HepG2 (cell line): Measurements from ENCODE around the gene ALK. TPM values are rescaled to one million over a fixed set of nuclear protein-coding genes. Genes with fewer than 3 reads are reported as not detected.

Source experiments
- ATAC-seq: fragments of 200-7000 bp; cut with Tn5 transposase; 3 replicates; pipeline ENCODE4 v1.9.1; 2020; ENCODE audit warnings: mild to moderate bottlenecking, moderate library complexity
- BruUV-seq: library from RNA; stranded (reverse); fragments of 400-500 nt; replicated peaks from 2 replicates; lab custom pipeline; 2021; lab: Mats Ljungman, UMichigan
- CTCF ChIA-PET: fragments of 300-600 bp; formaldehyde crosslinking; extraction: SDS; loops from one replicate; lab custom pipeline; 2021; ENCODE audit warnings: low total read pairs, inconsistent platforms, low intra/inter-chr PET ratio; lab: Yijun Ruan, JAX
- POLR2A ChIA-PET: fragments of 350-600 bp; sonication (Branson Sonifier 250); formaldehyde crosslinking; loops from one replicate; lab custom pipeline; 2020; ENCODE audit warnings: antibody characterized with exemption, inconsistent platforms; lab: Yijun Ruan, JAX
- DNase-seq: peaks from one replicate; pipeline ENCODE4 v3.0.0-alpha.2; 2015; ENCODE audit warnings: low spot score
- FAIRE-seq: peaks from 3 replicates; lab custom pipeline; 2011; peaks lifted over from hg19 to GRCh38; lab: Jason Lieb, UNC
- H2AFZ ChIP-seq: one replicate; pipeline ENCODE4 v1.6.1; 2011; ENCODE audit warnings: low read length, inconsistent platforms
- H3K27ac ChIP-seq: fragments of 300-600 bp; 3 replicates; pipeline ENCODE4 v1.8.0; 2011; ENCODE audit warnings: mixed run types, mild to moderate bottlenecking, mixed read lengths, low read length, inconsistent platforms; ENCODE audit not compliant: insufficient read depth; ENCODE audit errors: extremely low read length
- H3K27me3 ChIP-seq, 2 experiments: fragments of 200-600 bp in 1 of 2; 2 replicates in 1 of 2; 3 replicates in 1 of 2; pipeline versions ENCODE4 v1.6.0 to v1.8.0; 2011; ENCODE audit warnings: low read length in 2 of 2, mild to moderate bottlenecking in 2 of 2, moderate library complexity in 2 of 2, inconsistent platforms in 1 of 2; ENCODE audit not compliant: insufficient read depth in 2 of 2, control insufficient read depth in 1 of 2
- H3K36me3 ChIP-seq, 2 experiments: fragments of 200-600 bp in 1 of 2; replicated peaks in 1 of 2; 2 replicates in 1 of 2; 3 replicates in 1 of 2; pipeline versions ENCODE4 v1.5.1 to v1.8.0; 2011; ENCODE audit warnings: low read length in 2 of 2, inconsistent platforms in 1 of 2; ENCODE audit not compliant: insufficient read depth in 2 of 2, control insufficient read depth in 1 of 2
- H3K4me1 ChIP-seq: 2 replicates; pipeline ENCODE4 v1.5.1; 2012; ENCODE audit warnings: low read length, inconsistent platforms; ENCODE audit not compliant: insufficient read depth
- H3K4me2 ChIP-seq: 2 replicates; pipeline ENCODE4 v1.6.0; 2011; ENCODE audit warnings: low read depth, low read length, inconsistent platforms
- H3K4me3 ChIP-seq, 3 experiments: fragments of 200-600 bp in 1 of 3; sonication (generic), shearing (Covaris generic) in 1 of 3; replicated peaks in 1 of 3; 2 replicates each; pipeline ENCODE4 v1.5.1; 2011 to 2016; ENCODE audit warnings: low read length in 3 of 3, inconsistent platforms in 2 of 3, low read depth in 2 of 3, mild to moderate bottlenecking in 2 of 3, control low read depth in 1 of 3, mixed read lengths in 1 of 3; ENCODE audit not compliant: insufficient read depth in 1 of 3
- H3K79me2 ChIP-seq: one replicate; pipeline ENCODE4 v1.6.1; 2011; ENCODE audit warnings: low read length, inconsistent platforms; ENCODE audit not compliant: insufficient read depth
- H3K9ac ChIP-seq: 2 replicates; pipeline ENCODE4 v1.6.0; 2011; ENCODE audit warnings: mild to moderate bottlenecking, low read depth, low read length, inconsistent platforms; ENCODE audit not compliant: insufficient read depth
- H3K9me3 ChIP-seq: 2 replicates; pipeline ENCODE4 v1.5.1; 2012; ENCODE audit warnings: mild to moderate bottlenecking, low read length
- H4K20me1 ChIP-seq: 2 replicates; pipeline ENCODE4 v1.6.0; 2011; ENCODE audit warnings: inconsistent platforms, mild to moderate bottlenecking, low read length, moderate library complexity; ENCODE audit not compliant: insufficient read depth
- ARID5B ChIP-seq: IDR thresholded peaks from 2 replicates; pipeline ENCODE4 v1.4.0; 2020; ENCODE audit warnings: mild to moderate bottlenecking, missing genetic modification reagents
- BCL6 ChIP-seq: IDR thresholded peaks from 2 replicates; pipeline ENCODE4 v1.6.1; 2016; ENCODE audit warnings: missing genetic modification reagents, missing compliant biosample characterization
- ETV6 ChIP-seq: sonication (generic); formaldehyde crosslinking; conservative IDR thresholded peaks from 2 replicates; pipeline ENCODE4 v1.4.0; 2020; ENCODE audit warnings: missing genetic modification reagents
- GATAD1 ChIP-seq: IDR thresholded peaks from 2 replicates; pipeline ENCODE4 v1.6.1; 2016; ENCODE audit warnings: missing genetic modification reagents, missing compliant biosample characterization
- NFE2L2 ChIP-seq: fragments of 150-350 bp; IDR thresholded peaks from 2 replicates; pipeline ENCODE4 v1.6.1; 2014; ENCODE audit warnings: low read length
- RARA ChIP-seq: IDR thresholded peaks from 2 replicates; pipeline ENCODE4 v1.6.1; 2016; ENCODE audit warnings: missing genetic modification reagents, missing compliant biosample characterization
- RBM22 ChIP-seq: fragments of 200-400 bp; formaldehyde crosslinking; optimal IDR thresholded peaks from 2 replicates; pipeline ENCODE3; 2017; ENCODE audit warnings: mild to moderate bottlenecking, low read length, moderate library complexity
- RXRA ChIP-seq: sonication (generic); formaldehyde crosslinking; IDR thresholded peaks from 2 replicates; pipeline ENCODE4 v1.5.1; 2020; ENCODE audit warnings: missing genetic modification reagents
- SNAPC4 ChIP-seq: sonication (generic); formaldehyde crosslinking; IDR thresholded peaks from 2 replicates; pipeline ENCODE4 v1.4.0; 2020; ENCODE audit warnings: mild to moderate bottlenecking, missing genetic modification reagents
- TBX3 ChIP-seq: fragments of 450-650 bp; IDR thresholded peaks from 2 replicates; pipeline ENCODE4 v1.6.1; 2017; ENCODE audit warnings: antibody characterized with exemption, mild to moderate bottlenecking, inconsistent platforms, borderline replicate concordance
- XRCC5 ChIP-seq: fragments of 200-400 bp; formaldehyde crosslinking; optimal IDR thresholded peaks from 2 replicates; pipeline ENCODE3; 2017; ENCODE audit warnings: mild to moderate bottlenecking, low read length
- ZNF335 ChIP-seq: sonication (generic); formaldehyde crosslinking; IDR thresholded peaks from 2 replicates; pipeline ENCODE4 v1.4.0; 2020; ENCODE audit warnings: missing genetic modification reagents
- ZSCAN12 ChIP-seq: sonication (generic); formaldehyde crosslinking; IDR thresholded peaks from 2 replicates; pipeline ENCODE4 v1.9.0; 2021; ENCODE audit warnings: mild to moderate bottlenecking, missing genetic modification reagents
- WGBS: methylation state at CpG from one replicate; pipeline ENCODE4 v1.1.6; 2017; ENCODE audit warnings: low lambda C conversion rate; 5-methylcytosine and 5-hydroxymethylcytosine counted together
- in situ Hi-C: cut with HindIII; loops from 2 replicates; pipeline ENCODE4 v1.10.0; 2017; ENCODE audit warnings: low pct_unique_long_range_greater_than_20kb; ENCODE audit not compliant: extremely low pct_ligation_motif_present
- intact Hi-C: fragments of 100-400 bp; cut with micrococcal nuclease; formaldehyde crosslinking; loops from one replicate; pipeline ENCODE4 v1.10.0; 2022; ENCODE audit not compliant: unreplicated experiment
- polyA plus RNA-seq, 8 experiments: library from polyadenylated mRNA; depleted of rRNA in 3 of 8; stranded (reverse) in 7 of 8; unstranded in 1 of 8; fragments of >200 nt; fragmentation: Illumina TruSeq in 4 of 8; extraction: Trizol in 4 of 8; gene quantifications; 2 replicates each; pipeline versions ENCODE4 v1.2.1 to v1.2.3, GENCODE V29; 2011 to 2016; ENCODE audit warnings: low read depth in 4 of 8, missing spikeins in 1 of 8, mixed read lengths in 1 of 8; ENCODE audit not compliant: insufficient read depth in 1 of 8
- total RNA-seq, 5 experiments: library from RNA; depleted of rRNA; stranded (reverse); fragments of >200 nt; fragmentation: Illumina TruSeq; extraction: Trizol; gene quantifications; 2 replicates each; pipeline ENCODE4 v1.2.3, GENCODE V29; 2016; ENCODE audit warnings: low read depth in 1 of 5
- TF ChIP-seq, protein P1 (sequence below): sonication (generic); formaldehyde crosslinking; IDR thresholded peaks from 2 replicates; pipeline ENCODE4 v1.8.0; 2022; ENCODE audit warnings: low read depth, missing genetic modification reagents
- TF ChIP-seq, protein P2 (sequence below): sonication (generic); formaldehyde crosslinking; IDR thresholded peaks from 2 replicates; pipeline ENCODE4 v1.4.0; 2020; ENCODE audit warnings: missing genetic modification reagents

Gene ALK
- total and polyA plus RNA-seq, 2 of the 13 experiments (the other 11 are each of a cell fraction or from before 2014, with no cell fraction given) = not detected

GRCh38 chr2:29374823-29375222, 546.6 kb downstream of the ALK start:
- DNase-seq (no peak), FAIRE-seq (no peak), ATAC-seq (no peak)
- Histone ChIP-seq H3K36me3 (no peaks in the 10 kb centered on the region), H3K4me3 (no peak overlapping the region), H4K20me1 (no peaks in the 10 kb centered on the region), H2AFZ (no peak overlapping the region), H3K4me2 (no peak overlapping the region), H3K27me3 (0 out of 5 replicates have a peak, but pooled peaks cover under 1 to 1% of the 10 kb centered on the region in 2 experiments), H3K79me2 (no peaks in the 10 kb centered on the region), H3K27ac (no peak overlapping the region), H3K9ac (no peak overlapping the region), H3K4me1 (no peaks in the 10 kb centered on the region), H3K9me3 (no peaks in the 10 kb centered on the region)
- no peak for TF ChIP-seq ZSCAN12 (CRISPR knock-in tag)
- no peak for TF ChIP-seq RXRA (CRISPR knock-in tag)
- no peak for TF ChIP-seq NFE2L2
- TF ChIP-seq RARA = no peak
- TF ChIP-seq GATAD1 (CRISPR knock-in tag) = no peak
- TF ChIP-seq TBX3 = no peak
- no peak for TF ChIP-seq ETV6 (CRISPR knock-in tag)
- TF ChIP-seq SNAPC4 (CRISPR knock-in tag) = no peak
- TF ChIP-seq XRCC5 = no peak
- TF ChIP-seq ZNF335 = no peak
- TF ChIP-seq, protein P1, sequence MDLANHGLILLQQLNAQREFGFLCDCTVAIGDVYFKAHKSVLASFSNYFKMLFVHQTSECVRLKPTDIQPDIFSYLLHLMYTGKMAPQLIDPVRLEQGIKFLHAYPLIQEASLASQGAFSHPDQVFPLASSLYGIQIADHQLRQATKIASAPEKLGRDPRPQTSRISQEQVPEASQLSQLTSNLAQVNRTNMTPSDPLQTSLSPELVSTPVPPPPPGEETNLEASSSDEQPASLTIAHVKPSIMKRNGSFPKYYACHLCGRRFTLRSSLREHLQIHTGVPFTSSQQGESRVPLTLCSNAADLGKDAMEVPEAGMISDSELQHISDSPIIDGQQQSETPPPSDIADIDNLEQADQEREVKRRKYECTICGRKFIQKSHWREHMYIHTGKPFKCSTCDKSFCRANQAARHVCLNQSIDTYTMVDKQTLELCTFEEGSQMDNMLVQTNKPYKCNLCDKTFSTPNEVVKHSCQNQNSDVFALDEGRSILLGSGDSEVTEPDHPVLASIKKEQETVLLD = no peak
- no peak for TF ChIP-seq ARID5B (CRISPR knock-in tag)
- TF ChIP-seq RBM22 = no peak
- TF ChIP-seq, protein P2, sequence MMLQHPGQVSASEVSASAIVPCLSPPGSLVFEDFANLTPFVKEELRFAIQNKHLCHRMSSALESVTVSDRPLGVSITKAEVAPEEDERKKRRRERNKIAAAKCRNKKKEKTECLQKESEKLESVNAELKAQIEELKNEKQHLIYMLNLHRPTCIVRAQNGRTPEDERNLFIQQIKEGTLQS (CRISPR knock-in tag) = no peak
- TF ChIP-seq BCL6 (CRISPR knock-in tag) = no peak
- intact Hi-C loops = no loop called here
- POLR2A ChIA-PET = no interaction called here
- in situ Hi-C loops = no loop called here
- 6% methylated on average over 5 of the region's 5 CpGs for WGBS
- CTCF ChIA-PET = no interaction called here
- no TSS peak for BruUV-seq
